Ectodermal cell (in vitro differentiated cells): Measurements from ENCODE around the gene APOBEC3A.
"Not testable (repeated sequence)": the region's sequence is repeated elsewhere in the genome, so short reads cannot be mapped to it uniquely, and the experiment has no call there.

ENCODE experiments used
- H3K27ac ChIP-seq: 2 replicates; pipeline ENCODE4 v1.7.0; 2013; ENCODE audit warnings: mild to moderate bottlenecking, low read depth, low read length; ENCODE audit not compliant: insufficient read depth, poor library complexity, severe bottlenecking
- H3K27me3 ChIP-seq: 2 replicates; pipeline ENCODE4 v1.7.0; 2013; ENCODE audit warnings: mild to moderate bottlenecking, low read length; ENCODE audit not compliant: insufficient read depth, control insufficient read depth, poor library complexity, severe bottlenecking
- H3K36me3 ChIP-seq: one replicate; pipeline ENCODE4 v1.7.0; 2013; ENCODE audit warnings: low read length; ENCODE audit not compliant: control insufficient read depth, insufficient read depth
- H3K4me1 ChIP-seq: one replicate; pipeline ENCODE4 v1.7.0; 2013; ENCODE audit warnings: low read length; ENCODE audit not compliant: control insufficient read depth, insufficient read depth
- H3K4me3 ChIP-seq: 2 replicates; pipeline ENCODE4 v1.7.0; 2013; ENCODE audit warnings: low read depth, low read length, control low read depth; ENCODE audit not compliant: insufficient read depth
- H3K9me3 ChIP-seq: 2 replicates; pipeline ENCODE4 v1.7.0; 2013; ENCODE audit warnings: mild to moderate bottlenecking, low read length, moderate library complexity; ENCODE audit not compliant: control insufficient read depth
- WGBS, 2 experiments: methylation state at CpG; one replicate each; pipeline ENCODE4 v1.1.7; 2013; ENCODE audit warnings: missing lambda C conversion rate in 2 of 2; 5-methylcytosine and 5-hydroxymethylcytosine counted together

The APOBEC3A gene

GRCh38 chr22:38941488-38941987 is 15.9 kb upstream of the APOBEC3A start:
- H3K4me1 ChIP-seq: no peaks in the 10 kb centered on the region
- H3K4me3 ChIP-seq: no peak overlapping the region
- no peaks in the 10 kb centered on the region for H3K9me3 ChIP-seq
- 88 to 93% methylated on average over 12 of the region's 13 CpGs for WGBS, 2 experiments
- H3K36me3 ChIP-seq: no peaks in the 10 kb centered on the region
- H3K27ac ChIP-seq: no peak overlapping the region
- no peaks in the 10 kb centered on the region for H3K27me3 ChIP-seq

- no peak overlapping the region for H3K4me3 ChIP-seq
- 90 to 92% methylated on average over 5 of the region's 5 CpGs for WGBS, 2 experiments
- no peaks in the 10 kb centered on the region for H3K9me3 ChIP-seq
- H3K36me3 ChIP-seq: no peaks in the 10 kb centered on the region
- no peaks in the 10 kb centered on the region for H3K4me1 ChIP-seq
- H3K27ac ChIP-seq: no peak overlapping the region
- no peaks in the 10 kb centered on the region for H3K27me3 ChIP-seq
Measured at GRCh38 chr22:38942702-38943101, 14.7 kb upstream of the APOBEC3A start.

- no peak overlapping the region for H3K27ac ChIP-seq
- no peak overlapping the region for H3K4me3 ChIP-seq
- 85% methylated on average over 9 of the region's 9 CpGs for WGBS, 2 experiments
- H3K27me3 ChIP-seq: no peaks in the 10 kb centered on the region
- no peaks in the 10 kb centered on the region for H3K36me3 ChIP-seq
- no peaks in the 10 kb centered on the region for H3K4me1 ChIP-seq
- no peaks in the 10 kb centered on the region for H3K9me3 ChIP-seq
Measured at GRCh38 chr22:38943201-38943600, 14.2 kb upstream of the APOBEC3A start.

- H3K27ac ChIP-seq: no peak overlapping the region
- no peaks in the 10 kb centered on the region for H3K9me3 ChIP-seq
- H3K4me1 ChIP-seq: no peaks in the 10 kb centered on the region
- H3K36me3 ChIP-seq: no peaks in the 10 kb centered on the region
- H3K27me3 ChIP-seq: no peaks in the 10 kb centered on the region
- H3K4me3 ChIP-seq: no peak overlapping the region
- 83 to 87% methylated on average over 3 of the region's 3 CpGs for WGBS, 2 experiments
Measured at GRCh38 chr22:38943882-38944281, 13.5 kb upstream of the APOBEC3A start.

- H3K4me3 ChIP-seq: no peak overlapping the region
- no peaks in the 10 kb centered on the region for H3K27me3 ChIP-seq
Measured at GRCh38 chr22:38944653-38945052, 12.8 kb upstream of the APOBEC3A start.

GRCh38 chr22:38945706-38946338 is 11.6 kb upstream of the APOBEC3A start:
- not testable (repeated sequence) for H3K27me3 ChIP-seq, H3K4me3 ChIP-seq, H3K4me1 ChIP-seq, H3K9me3 ChIP-seq, H3K27ac ChIP-seq, H3K36me3 ChIP-seq

More at GRCh38 chr22:38944653-38945052, 12.8 kb upstream of the APOBEC3A start:
- WGBS, 2 experiments: 90 to 91% methylated on average over 7 of the region's 7 CpGs
- Histone ChIP-seq H3K27ac (no peak overlapping the region), H3K9me3 (no peaks in the 10 kb centered on the region), H3K36me3 (no peaks in the 10 kb centered on the region), H3K4me1 (no peaks in the 10 kb centered on the region)

- 86% methylated on average over 8 of the region's 8 CpGs for WGBS, 2 experiments
- H3K4me3 ChIP-seq: no peak overlapping the region
- no peaks in the 10 kb centered on the region for H3K27me3 ChIP-seq
- no peaks in the 10 kb centered on the region for H3K4me1 ChIP-seq
- H3K36me3 ChIP-seq: no peaks in the 10 kb centered on the region
- H3K27ac ChIP-seq: no peak overlapping the region
- no peaks in the 10 kb centered on the region for H3K9me3 ChIP-seq
Measured at GRCh38 chr22:38946771-38947170, 10.6 kb upstream of the APOBEC3A start.

GRCh38 chr22:38947321-38948140 is 9.9 kb upstream of the APOBEC3A start:
- H3K27me3 ChIP-seq: no peaks in the 10 kb centered on the region
- no peaks in the 10 kb centered on the region for H3K36me3 ChIP-seq
- no peak overlapping the region for H3K27ac ChIP-seq
- H3K4me1 ChIP-seq: no peaks in the 10 kb centered on the region
- no peaks in the 10 kb centered on the region for H3K9me3 ChIP-seq
- H3K4me3 ChIP-seq: no peak overlapping the region
- WGBS, 2 experiments: 88 to 89% methylated on average over 13 to 14 of the region's 14 CpGs

GRCh38 chr22:38948181-38948940 is 9.0 kb upstream of the APOBEC3A start:
- Histone ChIP-seq H3K27me3 (no peaks in the 10 kb centered on the region), H3K36me3 (no peaks in the 10 kb centered on the region), H3K9me3 (no peaks in the 10 kb centered on the region), H3K4me3 (no peak overlapping the region), H3K4me1 (no peaks in the 10 kb centered on the region), H3K27ac (no peak overlapping the region)
- WGBS, 2 experiments: 87 to 89% methylated on average over 7 of the region's 7 CpGs

GRCh38 chr22:38949889-38950405 is 7.5 kb upstream of the APOBEC3A start:
- Histone ChIP-seq H3K27me3 (no peaks in the 10 kb centered on the region), H3K9me3 (no peaks in the 10 kb centered on the region), H3K36me3 (no peaks in the 10 kb centered on the region), H3K27ac (no peak overlapping the region), H3K4me1 (no peaks in the 10 kb centered on the region), H3K4me3 (no peak overlapping the region)
- WGBS, 2 experiments: 66 to 74% methylated on average over 8 of the region's 8 CpGs
